Measurements from ENCODE around the gene E2F6. TPM values are rescaled to one million over a fixed set of nuclear protein-coding genes. Genes with fewer than 3 reads are reported as not detected.

Gene E2F6
- total and polyA plus RNA-seq, 2 of the 4 experiments (the other 2 are of a cell fraction): 8.2 to 10.9 TPM

DNA sequence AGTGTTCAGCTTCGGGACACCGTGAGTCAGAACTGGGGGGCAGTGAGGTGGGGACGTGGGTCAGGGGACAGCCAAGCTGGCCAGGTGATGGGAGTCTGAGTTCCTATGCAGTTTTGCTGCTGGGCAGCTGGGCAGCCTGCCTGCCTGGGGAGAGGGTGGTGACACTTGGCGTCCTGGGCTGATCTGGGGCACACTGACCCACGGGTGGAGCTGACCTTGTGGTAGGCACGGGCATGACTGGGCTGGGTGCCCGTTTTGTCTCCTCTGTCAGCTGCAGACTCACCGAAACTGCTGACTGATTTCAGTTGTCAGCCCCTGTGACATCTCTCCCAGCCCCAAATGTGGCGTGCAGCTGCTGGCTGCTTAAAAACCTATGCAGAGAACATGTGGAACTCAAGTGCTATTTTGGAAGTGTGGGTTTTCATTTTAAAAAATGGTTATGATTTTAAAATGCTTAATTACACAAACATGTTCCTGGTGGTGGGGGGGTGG lies 32.6 kb upstream of the E2F6 start:
- Histone ChIP-seq H3K9me1 (ENCODE audit: insufficient read depth, low read length) (no peaks in the 10 kb centered on the region), H3K27me3 (ENCODE audit: control insufficient read depth, insufficient read depth, low read length) (peaks cover 43% of the 10 kb centered on the region), H3K9me3 (ENCODE audit: control insufficient read depth, insufficient read depth, low read length) (peaks cover 2% of the 10 kb centered on the region; the same call in 1 of the 2 replicates), H2BK120ac (ENCODE audit: low read depth, low read length) (no peak overlapping the region), H3K4me3 (ENCODE audit: insufficient read depth, low read depth, low read length) (no peak overlapping the region), H2AK9ac (replicated peaks; ENCODE audit: low read depth, low read length, poor library complexity) (no peak overlapping the region), H4K20me1 (ENCODE audit: insufficient read depth, low read length) (no peaks in the 10 kb centered on the region), H3K4me1 (ENCODE audit: control insufficient read depth, insufficient read depth, low read length) (peaks cover 2% of the 10 kb centered on the region; the same call in 1 of the 2 replicates), H2BK5ac (ENCODE audit: low read depth, low read length, poor library complexity, severe bottlenecking) (no peak overlapping the region), H2AFZ (replicated peaks; ENCODE audit: low read length, poor library complexity) (no peak overlapping the region), H4K91ac (ENCODE audit: insufficient read depth, low read depth, low read length) (no peak overlapping the region), H3K4ac (ENCODE audit: low read depth, low read length) (no peak overlapping the region), H3K36me3 (ENCODE audit: control insufficient read depth, insufficient read depth, low read length) (no peaks in the 10 kb centered on the region), H3K23ac (ENCODE audit: low read depth, low read length) (no peak overlapping the region), H3K56ac (ENCODE audit: extremely low read depth, insufficient read depth, low read length) (no peak overlapping the region), H2BK20ac (ENCODE audit: low read depth, low read length) (no peak overlapping the region), H2AK5ac (ENCODE audit: low read depth, low read length) (no peak overlapping the region), H4K8ac (ENCODE audit: low read depth in 2 of 2, low read length in 2 of 2) (no peak overlapping the region), H2BK15ac (ENCODE audit: low read depth, low read length) (no peak overlapping the region), H4K5ac (ENCODE audit: low read depth, low read length) (no peak overlapping the region), H3K9ac (ENCODE audit: low read depth, low read length) (no peak overlapping the region), H3K4me2 (ENCODE audit: low read depth, low read length) (no peak overlapping the region), H3K79me1 (ENCODE audit: low read depth in 1 of 2, low read length in 2 of 2) (no peaks in the 10 kb centered on the region), H3K14ac (replicated peaks; ENCODE audit: low read depth, low read length) (no peak overlapping the region), H3K18ac (ENCODE audit: low read depth, low read length) (no peak overlapping the region), H3K27ac (ENCODE audit: insufficient read depth, low read length) (no peak overlapping the region)
- ATAC-seq (ENCODE audit: low read depth) (no peak), DNase-seq (no peak)
- WGBS, 2 experiments (ENCODE audit: extremely low coverage in 2 of 2, insufficient read length in 1 of 2): no CpG with 5 or more reads among the region's 9 CpGs
- intact Hi-C loops (cut with micrococcal nuclease) (no loop called here), in situ Hi-C loops (cut with MboI; ENCODE audit: low sequenced_read_pairs) (no loop called here), dilution Hi-C loops (cut with HindIII; ENCODE audit: low sequenced_read_pairs, unreplicated experiment) (no loop called here)
- no peak for TF ChIP-seq CTCF (conservative IDR thresholded peaks at IDR 0.05; ENCODE audit: low read depth, low read length)
- no peak for TF ChIP-seq USF2 (IDR thresholded peaks at IDR 0.05; ENCODE audit: low read depth, low read length)
- no peak for TF ChIP-seq RCOR1 (IDR thresholded peaks at IDR 0.05; ENCODE audit: insufficient replicate concordance, low read length)
- TF ChIP-seq MAFK (IDR thresholded peaks at IDR 0.05; ENCODE audit: low read depth, low read length): no peak
- TF ChIP-seq, protein P1, sequence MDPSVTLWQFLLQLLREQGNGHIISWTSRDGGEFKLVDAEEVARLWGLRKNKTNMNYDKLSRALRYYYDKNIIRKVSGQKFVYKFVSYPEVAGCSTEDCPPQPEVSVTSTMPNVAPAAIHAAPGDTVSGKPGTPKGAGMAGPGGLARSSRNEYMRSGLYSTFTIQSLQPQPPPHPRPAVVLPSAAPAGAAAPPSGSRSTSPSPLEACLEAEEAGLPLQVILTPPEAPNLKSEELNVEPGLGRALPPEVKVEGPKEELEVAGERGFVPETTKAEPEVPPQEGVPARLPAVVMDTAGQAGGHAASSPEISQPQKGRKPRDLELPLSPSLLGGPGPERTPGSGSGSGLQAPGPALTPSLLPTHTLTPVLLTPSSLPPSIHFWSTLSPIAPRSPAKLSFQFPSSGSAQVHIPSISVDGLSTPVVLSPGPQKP (IDR thresholded peaks at IDR 0.05; ENCODE audit: borderline replicate concordance, low read depth, low read length): no peak
- no peak for TF ChIP-seq NFE2L2 (IDR thresholded peaks at IDR 0.05; ENCODE audit: low read depth, low read length)
- TF ChIP-seq CEBPB (IDR thresholded peaks at IDR 0.05; ENCODE audit: low read depth, low read length): no peak
- TF ChIP-seq SMC3 (IDR thresholded peaks at IDR 0.05; ENCODE audit: low read depth, low read length): no peak
- TF ChIP-seq CHD1 (IDR thresholded peaks at IDR 0.05; ENCODE audit: low read depth, low read length): no peak
- TF ChIP-seq FOS (IDR thresholded peaks at IDR 0.05; ENCODE audit: low read depth, low read length): no peak
- TF ChIP-seq BHLHE40 (IDR thresholded peaks at IDR 0.05; ENCODE audit: low read depth, low read length): no peak
- TF ChIP-seq RAD21 (IDR thresholded peaks at IDR 0.05; ENCODE audit: low read length): no peak
- no peak for TF ChIP-seq MXI1 (IDR thresholded peaks at IDR 0.05; ENCODE audit: borderline replicate concordance, low read depth, low read length)
- no peak for TF ChIP-seq MAZ (IDR thresholded peaks at IDR 0.05; ENCODE audit: borderline replicate concordance, low read depth, low read length)
- BruUV-seq (replicated peaks): no TSS peak
- CTCF ChIA-PET: interaction anchor here (0.9 to 1.2 kb wide), 2 partner anchors 9 to 86 kb away, joined by 3 to 4 read pairs; no protein-coding TSS in a partner anchor
- POLR2A ChIA-PET (ENCODE audit: unreplicated experiment): no interaction called here
